Measurements from ENCODE around the gene SETD6. TPM values are rescaled to one million over a fixed set of nuclear protein-coding genes. Genes with fewer than 3 reads are reported as not detected.
A peak's percentile ranks its signal among the peaks of the same experiment; 100 is the strongest.

Gene SETD6, protein sequence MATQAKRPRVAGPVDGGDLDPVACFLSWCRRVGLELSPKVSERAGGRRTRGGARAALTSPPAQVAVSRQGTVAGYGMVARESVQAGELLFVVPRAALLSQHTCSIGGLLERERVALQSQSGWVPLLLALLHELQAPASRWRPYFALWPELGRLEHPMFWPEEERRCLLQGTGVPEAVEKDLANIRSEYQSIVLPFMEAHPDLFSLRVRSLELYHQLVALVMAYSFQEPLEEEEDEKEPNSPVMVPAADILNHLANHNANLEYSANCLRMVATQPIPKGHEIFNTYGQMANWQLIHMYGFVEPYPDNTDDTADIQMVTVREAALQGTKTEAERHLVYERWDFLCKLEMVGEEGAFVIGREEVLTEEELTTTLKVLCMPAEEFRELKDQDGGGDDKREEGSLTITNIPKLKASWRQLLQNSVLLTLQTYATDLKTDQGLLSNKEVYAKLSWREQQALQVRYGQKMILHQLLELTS
- 8.5 TPM for total RNA-seq
- 14.5 TPM for polyA plus RNA-seq
- long read RNA-seq, donor 1 = 0 reads
- long read RNA-seq, donor 2 = 0 reads
- long read RNA-seq, donor 3, partial matches to known transcripts = 5 of 9 reads
- long read RNA-seq, donor 3, other reads (novel, unspliced or antisense) = 0 of 9 reads
- long read RNA-seq, donor 4, partial matches to known transcripts = 0 of 2 reads
- long read RNA-seq, donor 4, other reads (novel, unspliced or antisense) = 0 of 2 reads
- long read RNA-seq, donor 5, partial matches to known transcripts = 0 of 9 reads
- long read RNA-seq, donor 5, other reads (novel, unspliced or antisense) = 0 of 9 reads
- long read RNA-seq, donor 6, partial matches to known transcripts = 0 of 1 reads
- long read RNA-seq, donor 6, other reads (novel, unspliced or antisense) = 0 of 1 reads
- long read RNA-seq, donor 7, partial matches to known transcripts = 54 of 57 reads
- long read RNA-seq, donor 7, other reads (novel, unspliced or antisense) = 0 of 57 reads
- long read RNA-seq, donor 8 = 0 reads
- long read RNA-seq, donor 9 = 0 reads
- long read RNA-seq, donor 10, partial matches to known transcripts = 0 of 4 reads
- long read RNA-seq, donor 10, other reads (novel, unspliced or antisense) = 0 of 4 reads

GRCh38 chr16:58515125-58515870 is at the start of gene SETD6:
Gene SETD6, plus strand, starts transcription at chr16:58515517. Its CDS starts 21 bp downstream, at chr16:58515538.
- 1% methylated on average over 80 of the region's 80 CpGs for WGBS

GRCh38 chr16:58465817-58466216 is 49.5 kb upstream of the SETD6 start:
- WGBS = 86% methylated on average over 13 of the region's 13 CpGs
- Histone ChIP-seq H3K4me1 (ENCODE audit: control insufficient read depth in 2 of 2, insufficient read depth in 2 of 2, low read length in 2 of 2) (no peaks in the 10 kb centered on the region), H3K27ac (ENCODE audit: low read depth in 1 of 2, low read length in 1 of 2) (no peak overlapping the region), H3K9me3 (ENCODE audit: control insufficient read depth in 2 of 2, insufficient read depth in 1 of 2, low read length in 1 of 2) (no peaks in the 10 kb centered on the region), H3K27me3 (ENCODE audit: control insufficient read depth in 2 of 2, insufficient read depth in 1 of 2, low read length in 1 of 2) (peaks cover 55 to 77% of the 10 kb centered on the region in 2 donors), H3K36me3 (ENCODE audit: control insufficient read depth in 2 of 2, insufficient read depth in 2 of 2, low read length in 1 of 2) (no peaks in the 10 kb centered on the region), H3K4me3 (ENCODE audit: low read length in 2 of 2) (no peak overlapping the region)
- no peak for DNase-seq (ENCODE audit: low read depth in 6 of 9, low spot score in 9 of 9)

More at GRCh38 chr16:58515125-58515870, at the start of gene SETD6:
- Histone ChIP-seq H3K4me1 (ENCODE audit: control insufficient read depth in 2 of 2, insufficient read depth in 2 of 2, low read length in 2 of 2) (peaks cover 3 to 15% of the 10 kb centered on the region in 2 donors), H3K4me3 (ENCODE audit: low read length in 2 of 2) (peak within 1 kb of the TSS; percentile 64 to 67), H3K36me3 (ENCODE audit: control insufficient read depth in 2 of 2, insufficient read depth in 2 of 2, low read length in 1 of 2) (peaks cover 18 to 42% of the 10 kb centered on the region in 2 donors), H3K27ac (ENCODE audit: low read depth in 1 of 2, low read length in 1 of 2) (peak within 1 kb of the TSS in 1 of 2 donors; percentile 67), H3K27me3 (ENCODE audit: control insufficient read depth in 2 of 2, insufficient read depth in 1 of 2, low read length in 1 of 2) (no peaks in the 10 kb centered on the region), H3K9me3 (ENCODE audit: control insufficient read depth in 2 of 2, insufficient read depth in 1 of 2, low read length in 1 of 2) (no peaks in the 10 kb centered on the region)
- DNase-seq (ENCODE audit: low read depth in 6 of 9, low spot score in 9 of 9) = peak in 7 of 9 donors; percentile 9 to 72 (median 59)

DNA sequence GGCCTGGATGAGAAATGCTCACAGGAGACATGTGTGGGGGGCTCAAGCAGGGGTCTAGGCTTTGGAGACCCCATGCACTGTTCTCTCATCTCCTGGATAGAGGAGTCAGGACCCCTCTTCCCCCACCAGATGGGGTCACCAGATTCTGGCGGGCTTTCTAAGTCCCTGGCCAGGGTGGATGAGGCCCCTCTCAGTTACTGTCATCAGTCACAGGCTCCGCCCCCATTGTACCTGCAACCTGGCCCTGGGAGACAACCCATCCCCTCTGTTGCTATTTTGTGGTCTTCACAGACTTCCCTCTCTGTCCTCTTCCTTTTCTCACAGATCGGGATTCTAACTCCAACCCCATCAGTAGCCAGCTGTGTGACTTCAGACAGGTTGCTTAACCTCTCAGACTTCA is 48.9 kb upstream of the SETD6 start:
- Histone ChIP-seq H3K4me3 (ENCODE audit: low read length in 2 of 2) (no peak overlapping the region), H3K9me3 (ENCODE audit: control insufficient read depth in 2 of 2, insufficient read depth in 1 of 2, low read length in 1 of 2) (no peaks in the 10 kb centered on the region), H3K27me3 (ENCODE audit: control insufficient read depth in 2 of 2, insufficient read depth in 1 of 2, low read length in 1 of 2) (peaks cover 51 to 75% of the 10 kb centered on the region in 2 donors), H3K27ac (ENCODE audit: low read depth in 1 of 2, low read length in 1 of 2) (no peak overlapping the region), H3K36me3 (ENCODE audit: control insufficient read depth in 2 of 2, insufficient read depth in 2 of 2, low read length in 1 of 2) (no peaks in the 10 kb centered on the region), H3K4me1 (ENCODE audit: control insufficient read depth in 2 of 2, insufficient read depth in 2 of 2, low read length in 2 of 2) (no peaks in the 10 kb centered on the region)
- no peak for DNase-seq (ENCODE audit: low read depth in 6 of 9, low spot score in 9 of 9)
- 85% methylated on average over 3 of the region's 3 CpGs for WGBS

- no peaks in the 10 kb centered on the region for H3K9me3 ChIP-seq (ENCODE audit: control insufficient read depth in 2 of 2, insufficient read depth in 1 of 2, low read length in 1 of 2)
- H3K4me1 ChIP-seq (ENCODE audit: control insufficient read depth in 2 of 2, insufficient read depth in 2 of 2, low read length in 2 of 2) = no peaks in the 10 kb centered on the region
- H3K27me3 ChIP-seq (ENCODE audit: control insufficient read depth in 2 of 2, insufficient read depth in 1 of 2, low read length in 1 of 2) = peaks cover 40 to 69% of the 10 kb centered on the region in 2 donors
- no peak for DNase-seq (ENCODE audit: low read depth in 6 of 9, low spot score in 9 of 9)
- no peak overlapping the region for H3K27ac ChIP-seq (ENCODE audit: low read depth in 1 of 2, low read length in 1 of 2)
- no peak overlapping the region for H3K4me3 ChIP-seq (ENCODE audit: low read length in 2 of 2)
- H3K36me3 ChIP-seq (ENCODE audit: control insufficient read depth in 2 of 2, insufficient read depth in 2 of 2, low read length in 1 of 2) = no peaks in the 10 kb centered on the region
- WGBS = 95% methylated on average over 5 of the region's 5 CpGs
These were observed 47.4 kb upstream of the SETD6 start for GRCh38 chr16:58467905-58468304.

DNA sequence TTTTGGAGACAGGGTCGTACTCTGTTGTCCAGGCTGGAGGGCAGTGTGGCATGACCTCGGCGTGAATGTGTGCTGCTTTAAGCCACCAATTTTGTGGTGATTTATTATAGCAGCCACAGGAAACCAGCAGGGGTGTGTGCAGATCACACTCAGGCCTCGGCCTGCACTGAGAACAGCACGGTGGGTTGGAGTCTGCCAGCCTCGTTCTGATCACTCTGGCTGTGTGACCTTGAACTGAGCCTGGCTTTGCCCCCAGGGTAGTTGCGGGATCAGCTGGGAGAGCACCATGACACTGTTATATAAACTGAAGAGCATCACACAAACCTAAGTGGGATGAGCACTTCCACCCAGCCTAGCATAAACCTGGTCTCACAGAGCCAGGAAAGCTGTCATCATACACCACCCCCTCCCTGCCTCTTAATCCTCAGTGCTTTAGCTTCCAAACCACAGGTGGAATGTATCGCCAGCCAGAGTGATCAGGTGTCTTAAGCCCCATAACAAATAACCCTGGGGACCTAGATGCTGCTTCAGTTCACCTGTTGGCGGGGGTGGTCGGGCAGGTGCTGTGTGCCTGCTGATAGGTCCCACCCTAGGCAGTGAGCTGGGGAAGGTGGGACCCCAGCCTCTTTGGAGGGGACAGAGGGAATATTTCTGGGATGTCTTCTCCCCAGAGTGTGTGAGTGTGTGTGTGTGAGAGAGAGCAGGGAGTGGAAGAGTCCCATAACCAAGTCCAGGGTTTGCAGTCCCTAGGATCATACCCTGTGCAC is 43.9 kb upstream of the SETD6 start:
- Histone ChIP-seq H3K4me3 (ENCODE audit: low read length in 2 of 2) (no peak overlapping the region), H3K4me1 (ENCODE audit: control insufficient read depth in 2 of 2, insufficient read depth in 2 of 2, low read length in 2 of 2) (no peaks in the 10 kb centered on the region), H3K36me3 (ENCODE audit: control insufficient read depth in 2 of 2, insufficient read depth in 2 of 2, low read length in 1 of 2) (no peaks in the 10 kb centered on the region), H3K27ac (ENCODE audit: low read depth in 1 of 2, low read length in 1 of 2) (no peak overlapping the region), H3K9me3 (ENCODE audit: control insufficient read depth in 2 of 2, insufficient read depth in 1 of 2, low read length in 1 of 2) (no peaks in the 10 kb centered on the region), H3K27me3 (ENCODE audit: control insufficient read depth in 2 of 2, insufficient read depth in 1 of 2, low read length in 1 of 2) (peaks cover 5 to 38% of the 10 kb centered on the region in 2 donors)
- no peak for DNase-seq (ENCODE audit: low read depth in 6 of 9, low spot score in 9 of 9)
- 53% methylated on average over 10 of the region's 10 CpGs for WGBS

GRCh38 chr16:58472266-58472665 is 43.1 kb upstream of the SETD6 start:
- no peak overlapping the region for H3K27ac ChIP-seq (ENCODE audit: low read depth in 1 of 2, low read length in 1 of 2)
- no peaks in the 10 kb centered on the region for H3K36me3 ChIP-seq (ENCODE audit: control insufficient read depth in 2 of 2, insufficient read depth in 2 of 2, low read length in 1 of 2)
- DNase-seq (ENCODE audit: low read depth in 6 of 9, low spot score in 9 of 9) = no peak
- 96% methylated on average over 9 of the region's 9 CpGs for WGBS
- H3K4me3 ChIP-seq (ENCODE audit: low read length in 2 of 2) = no peak overlapping the region
- H3K27me3 ChIP-seq (ENCODE audit: control insufficient read depth in 2 of 2, insufficient read depth in 1 of 2, low read length in 1 of 2) = peaks cover 2 to 31% of the 10 kb centered on the region in 2 donors
- H3K9me3 ChIP-seq (ENCODE audit: control insufficient read depth in 2 of 2, insufficient read depth in 1 of 2, low read length in 1 of 2) = no peaks in the 10 kb centered on the region
- no peaks in the 10 kb centered on the region for H3K4me1 ChIP-seq (ENCODE audit: control insufficient read depth in 2 of 2, insufficient read depth in 2 of 2, low read length in 2 of 2)

DNA sequence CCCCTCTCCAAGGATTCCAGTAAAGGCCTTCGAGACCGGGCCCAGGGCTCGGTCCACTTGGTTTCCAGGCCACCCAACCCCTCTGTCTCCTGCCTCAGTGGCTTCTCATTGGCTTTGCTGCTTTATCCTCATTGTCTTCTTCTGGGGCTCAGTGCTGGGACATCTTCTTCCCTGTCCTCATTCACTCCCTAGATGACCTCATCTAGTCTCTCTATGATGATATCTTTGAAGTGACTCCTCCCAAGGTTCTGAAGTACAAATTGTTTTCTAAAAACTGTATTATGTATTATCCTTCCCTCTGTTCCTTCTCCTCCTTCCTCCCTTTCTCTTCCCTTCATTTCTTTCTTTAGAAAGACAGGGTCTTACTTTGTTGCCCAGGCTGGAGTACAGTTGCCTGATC is 42.5 kb upstream of the SETD6 start:
- Histone ChIP-seq H3K4me1 (ENCODE audit: control insufficient read depth in 2 of 2, insufficient read depth in 2 of 2, low read length in 2 of 2) (no peaks in the 10 kb centered on the region), H3K27ac (ENCODE audit: low read depth in 1 of 2, low read length in 1 of 2) (no peak overlapping the region), H3K36me3 (ENCODE audit: control insufficient read depth in 2 of 2, insufficient read depth in 2 of 2, low read length in 1 of 2) (no peaks in the 10 kb centered on the region), H3K9me3 (ENCODE audit: control insufficient read depth in 2 of 2, insufficient read depth in 1 of 2, low read length in 1 of 2) (no peaks in the 10 kb centered on the region), H3K4me3 (ENCODE audit: low read length in 2 of 2) (no peak overlapping the region), H3K27me3 (ENCODE audit: control insufficient read depth in 2 of 2, insufficient read depth in 1 of 2, low read length in 1 of 2) (peaks cover 2 to 25% of the 10 kb centered on the region in 2 donors)
- DNase-seq (ENCODE audit: low read depth in 6 of 9, low spot score in 9 of 9) = no peak
- WGBS = 97% methylated on average over 3 of the region's 3 CpGs

- Histone ChIP-seq H3K4me3 (ENCODE audit: low read length in 2 of 2) (no peak overlapping the region), H3K36me3 (ENCODE audit: control insufficient read depth in 2 of 2, insufficient read depth in 2 of 2, low read length in 1 of 2) (no peaks in the 10 kb centered on the region), H3K27me3 (ENCODE audit: control insufficient read depth in 2 of 2, insufficient read depth in 1 of 2, low read length in 1 of 2) (peaks cover 0 to 12% of the 10 kb centered on the region in 2 donors), H3K4me1 (ENCODE audit: control insufficient read depth in 2 of 2, insufficient read depth in 2 of 2, low read length in 2 of 2) (no peaks in the 10 kb centered on the region), H3K9me3 (ENCODE audit: control insufficient read depth in 2 of 2, insufficient read depth in 1 of 2, low read length in 1 of 2) (no peaks in the 10 kb centered on the region), H3K27ac (ENCODE audit: low read depth in 1 of 2, low read length in 1 of 2) (no peak overlapping the region)
- DNase-seq (ENCODE audit: low read depth in 6 of 9, low spot score in 9 of 9) = no peak
- WGBS = 90% methylated on average over 10 of the region's 10 CpGs
These were observed 41.0 kb upstream of the SETD6 start for GRCh38 chr16:58474296-58474695.

Data from thymus (tissue), 14 donors.